OCI-LY7 (cell line): Measurements from ENCODE around the gene CACNA1I. TPM values are rescaled to one million over a fixed set of nuclear protein-coding genes. Genes with fewer than 3 reads are reported as not detected.

Source experiments
- BruUV-seq: library from RNA; stranded (reverse); fragments of 400-500 nt; replicated peaks from 2 replicates; lab custom pipeline; 2021; lab: Mats Ljungman, UMichigan
- CTCF ChIA-PET: fragments of 300-600 bp; sonication (Branson Sonifier 250); formaldehyde crosslinking; loops from one replicate; lab custom pipeline; 2022; ENCODE audit warnings: antibody characterized with exemption; ENCODE audit not compliant: unreplicated experiment; lab: Charles Lee
- POLR2A ChIA-PET: fragments of 300-600 bp; sonication (Branson Sonifier 250); formaldehyde crosslinking; loops from one replicate; lab custom pipeline; 2022; ENCODE audit warnings: antibody characterized with exemption; lab: Charles Lee
- DNase-seq: peaks from one replicate; pipeline ENCODE4 v3.0.0-alpha.2; 2015; ENCODE audit warnings: low spot score
- H2AFZ ChIP-seq: fragments of 200-600 bp; sonication (generic), shearing (Covaris generic); 2 replicates; pipeline ENCODE4 v1.6.1; 2014; ENCODE audit warnings: mild to moderate bottlenecking, antibody characterized with exemption, low read length, moderate library complexity
- H3K27ac ChIP-seq: fragments of 200-600 bp; sonication (generic); 2 replicates; pipeline ENCODE4 v1.5.1; 2014; ENCODE audit warnings: mixed run types, low read depth, mild to moderate bottlenecking, moderate library complexity, low read length, inconsistent platforms; ENCODE audit not compliant: poor library complexity, severe bottlenecking
- H3K36me3 ChIP-seq: fragments of 200-600 bp; sonication (generic); 2 replicates; pipeline ENCODE4 v1.6.1; 2014; ENCODE audit warnings: mild to moderate bottlenecking, antibody characterized with exemption, low read length, moderate library complexity, mixed read lengths; ENCODE audit not compliant: insufficient read depth
- H3K4me1 ChIP-seq: fragments of 200-600 bp; sonication (generic); 2 replicates; pipeline ENCODE4 v1.5.1; 2014; ENCODE audit warnings: mild to moderate bottlenecking, low read length; ENCODE audit not compliant: insufficient read depth, poor library complexity, severe bottlenecking
- H3K4me2 ChIP-seq: fragments of 200-600 bp; sonication (generic); 2 replicates; pipeline ENCODE4 v1.6.1; 2014; ENCODE audit warnings: mild to moderate bottlenecking, low read length
- H3K4me3 ChIP-seq: fragments of 200-600 bp; sonication (generic); 2 replicates; pipeline ENCODE4 v1.5.1; 2014; ENCODE audit warnings: mild to moderate bottlenecking, low read depth, low read length; ENCODE audit not compliant: poor library complexity, severe bottlenecking
- H3K79me2 ChIP-seq: fragments of 200-600 bp; sonication (generic); 2 replicates; pipeline ENCODE4 v1.6.1; 2016; ENCODE audit warnings: low read depth, mild to moderate bottlenecking, low read length, moderate library complexity, mixed read lengths; ENCODE audit not compliant: insufficient read depth
- H3K9me2 ChIP-seq: fragments of 200-600 bp; sonication (generic); 2 replicates; pipeline ENCODE4 v1.6.1; 2016; ENCODE audit warnings: mild to moderate bottlenecking, low read length, mixed read lengths; ENCODE audit not compliant: insufficient read depth
- H3K9me3 ChIP-seq: fragments of 200-600 bp; sonication (generic); 2 replicates; pipeline ENCODE4 v1.6.1; 2014; ENCODE audit warnings: mild to moderate bottlenecking, mixed run types, low read length, mixed read lengths
- H4K20me1 ChIP-seq: fragments of 200-600 bp; sonication (generic); 2 replicates; pipeline ENCODE4 v1.6.1; 2014; ENCODE audit warnings: mild to moderate bottlenecking, antibody characterized with exemption, low read length, moderate library complexity, mixed read lengths; ENCODE audit not compliant: insufficient read depth
- CTCF ChIP-seq: fragments of 200-600 bp; sonication (generic); conservative IDR thresholded peaks from 2 replicates; pipeline ENCODE4 v1.5.1; 2014; ENCODE audit warnings: mild to moderate bottlenecking, antibody characterized with exemption, low read length, moderate library complexity, mixed read lengths
- EZH2phosphoT487 ChIP-seq: fragments of 200-600 bp; sonication (generic); IDR thresholded peaks from 2 replicates; pipeline ENCODE4 v1.6.1; 2018; ENCODE audit warnings: low read depth, borderline replicate concordance, mild to moderate bottlenecking, mixed run types, antibody characterized with exemption, low read length, moderate library complexity, mixed read lengths
- intact Hi-C: fragments of 100-400 bp; cut with micrococcal nuclease; formaldehyde crosslinking; loops from one replicate; pipeline ENCODE4 v1.10.0; 2022; ENCODE audit not compliant: unreplicated experiment
- total RNA-seq, 2 experiments: library from RNA; depleted of rRNA in 1 of 2; stranded (reverse); fragments of >200 nt in 1 of 2; shearing (Covaris generic) in 1 of 2; gene quantifications; 2 replicates each; pipeline ENCODE4 v1.2.3, GENCODE V29; 2014 to 2022

Gene CACNA1I
- total RNA-seq, 2 experiments from 2014 or later = 0.03 TPM; not detected in 1

- no peak overlapping the region for H3K4me2 ChIP-seq
- DNase-seq = no peak
- TF ChIP-seq EZH2phosphoT487 (no peak), CTCF (no peak)
- no peaks in the 10 kb centered on the region for H4K20me1 ChIP-seq
- H3K9me2 ChIP-seq = no peaks in the 10 kb centered on the region
- ChIA-PET POLR2A (no interaction called here), CTCF (no interaction called here)
- no peaks in the 10 kb centered on the region for H3K9me3 ChIP-seq
- H3K36me3 ChIP-seq = no peaks in the 10 kb centered on the region
- intact Hi-C loops = no loop called here
- BruUV-seq = no TSS peak
- H2AFZ ChIP-seq = no peak overlapping the region
- no peaks in the 10 kb centered on the region for H3K4me1 ChIP-seq
- H3K4me3 ChIP-seq = no peak overlapping the region
- H3K27ac ChIP-seq = no peak overlapping the region
- H3K79me2 ChIP-seq = no peaks in the 10 kb centered on the region
Observed at GRCh38 chr22:39722501-39722900, 151.9 kb downstream of the CACNA1I start.

GRCh38 chr22:39723463-39723862, 152.9 kb downstream of the CACNA1I start:
- intact Hi-C loops = no loop called here
- Histone ChIP-seq H3K9me3 (no peaks in the 10 kb centered on the region), H4K20me1 (no peaks in the 10 kb centered on the region), H3K4me1 (no peaks in the 10 kb centered on the region), H3K4me3 (no peak overlapping the region), H3K4me2 (no peak overlapping the region), H2AFZ (no peak overlapping the region), H3K9me2 (no peaks in the 10 kb centered on the region), H3K79me2 (no peaks in the 10 kb centered on the region), H3K36me3 (no peaks in the 10 kb centered on the region), H3K27ac (no peak overlapping the region)
- no TSS peak for BruUV-seq
- ChIA-PET POLR2A (no interaction called here), CTCF (no interaction called here)
- no peak for DNase-seq
- TF ChIP-seq EZH2phosphoT487 (no peak), CTCF (no peak)

DNA sequence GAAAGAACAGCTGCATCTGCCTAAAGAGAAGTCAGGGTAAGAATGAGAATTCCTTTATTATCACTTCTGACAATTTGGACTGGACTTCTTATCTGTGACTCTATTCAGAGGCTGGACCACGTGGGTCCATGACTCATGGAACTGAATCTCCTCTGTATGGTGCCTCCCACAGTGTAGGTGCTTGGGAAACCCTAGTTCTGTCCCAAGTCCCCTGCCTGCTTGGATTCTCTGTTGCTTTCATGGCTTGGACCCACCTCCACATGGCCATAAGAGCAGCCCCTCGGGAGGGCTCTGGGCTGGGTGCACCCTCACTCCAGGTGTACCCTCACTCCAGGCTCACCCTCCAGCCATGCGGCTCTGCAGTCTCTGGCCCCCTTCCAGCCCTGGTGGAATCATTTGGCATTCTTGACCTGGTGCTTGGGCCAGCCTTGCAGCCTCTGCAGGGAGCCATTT, 153.4 kb downstream of the CACNA1I start:
- no peak overlapping the region for H3K4me3 ChIP-seq
- intact Hi-C loops = no loop called here
- no peaks in the 10 kb centered on the region for H3K9me2 ChIP-seq
- no peak for DNase-seq
- BruUV-seq = no TSS peak
- no peak overlapping the region for H3K27ac ChIP-seq
- no peak overlapping the region for H3K4me2 ChIP-seq
- POLR2A ChIA-PET = no interaction called here
- CTCF ChIA-PET = no interaction called here
- H3K4me1 ChIP-seq = no peaks in the 10 kb centered on the region
- TF ChIP-seq CTCF (no peak), EZH2phosphoT487 (no peak)
- no peaks in the 10 kb centered on the region for H3K79me2 ChIP-seq
- H2AFZ ChIP-seq = no peak overlapping the region
- no peaks in the 10 kb centered on the region for H3K36me3 ChIP-seq
- no peaks in the 10 kb centered on the region for H4K20me1 ChIP-seq
- H3K9me3 ChIP-seq = no peaks in the 10 kb centered on the region
